MM.1S (cell line): ENCODE data around the gene AURKB.

Experiments
- DNase-seq: peaks from one replicate; pipeline ENCODE4 v3.0.0-alpha.2; 2015
- H2AFZ ChIP-seq: fragments of 300-600 bp; sonication (generic); 2 replicates; pipeline ENCODE4 v1.6.0; 2016; ENCODE audit warnings: antibody characterized with exemption, low read length
- H3F3A ChIP-seq: fragments of 300-600 bp; sonication (generic); 2 replicates; pipeline ENCODE4 v1.6.1; 2016; ENCODE audit warnings: mild to moderate bottlenecking, antibody characterized with exemption, low read length, moderate library complexity, mixed read lengths; ENCODE audit not compliant: insufficient read depth
- H3K27ac ChIP-seq: fragments of 300-600 bp; sonication (generic); 2 replicates; pipeline ENCODE4 v1.5.1; 2016; ENCODE audit warnings: mild to moderate bottlenecking, low read length
- H3K27me3 ChIP-seq: fragments of 300-600 bp; sonication (generic); replicated peaks from 2 replicates; pipeline ENCODE4 v1.6.0; 2016; ENCODE audit warnings: low read length; ENCODE audit not compliant: insufficient read depth
- H3K36me3 ChIP-seq: fragments of 300-600 bp; sonication (generic); replicated peaks from 2 replicates; pipeline ENCODE4 v1.6.1; 2016; ENCODE audit warnings: mild to moderate bottlenecking, low read length, mixed read lengths; ENCODE audit not compliant: insufficient read depth
- H3K4me1 ChIP-seq: fragments of 300-600 bp; sonication (generic); 2 replicates; pipeline ENCODE4 v1.6.1; 2016; ENCODE audit warnings: low read length, mixed read lengths
- H3K4me2 ChIP-seq: fragments of 300-600 bp; sonication (generic); 2 replicates; pipeline ENCODE4 v1.6.0; 2016; ENCODE audit warnings: low read depth, low read length
- H3K4me3 ChIP-seq: fragments of 300-600 bp; sonication (generic); 2 replicates; pipeline ENCODE4 v1.5.1; 2016; ENCODE audit warnings: low read length, mixed read lengths
- H3K79me2 ChIP-seq: fragments of 300-600 bp; sonication (generic); 2 replicates; pipeline ENCODE4 v1.6.1; 2016; ENCODE audit warnings: mixed run types, low read length, mixed read lengths
- H3K9ac ChIP-seq: fragments of 300-600 bp; sonication (generic); 2 replicates; pipeline ENCODE4 v1.6.1; 2016; ENCODE audit warnings: low read length, mixed read lengths
- H3K9me2 ChIP-seq: fragments of 300-600 bp; sonication (generic); replicated peaks from 2 replicates; pipeline ENCODE4 v1.6.1; 2016; ENCODE audit warnings: mild to moderate bottlenecking, low read length, mixed read lengths; ENCODE audit not compliant: insufficient read depth
- H3K9me3 ChIP-seq: fragments of 300-600 bp; sonication (generic); replicated peaks from 2 replicates; pipeline ENCODE4 v1.6.1; 2016; ENCODE audit warnings: mild to moderate bottlenecking, low read length, mixed read lengths; ENCODE audit not compliant: insufficient read depth
- H4K20me1 ChIP-seq: fragments of 300-600 bp; sonication (generic); 2 replicates; pipeline ENCODE4 v1.6.1; 2016; ENCODE audit warnings: mild to moderate bottlenecking, low read length, moderate library complexity, mixed read lengths; ENCODE audit not compliant: insufficient read depth
- CTCF ChIP-seq: fragments of 300-600 bp; sonication (generic); IDR thresholded peaks from 2 replicates; pipeline ENCODE4 v1.5.1; 2016; ENCODE audit warnings: antibody characterized with exemption, low read length, mixed read lengths
- EZH2 ChIP-seq: fragments of 300-600 bp; sonication (generic); optimal IDR thresholded peaks from 2 replicates; pipeline ENCODE3; 2017; ENCODE audit warnings: low read depth, mild to moderate bottlenecking, antibody characterized with exemption, low read length, mixed read lengths
- EZH2phosphoT487 ChIP-seq: fragments of 300-600 bp; sonication (generic); IDR thresholded peaks from 2 replicates; pipeline ENCODE4 v1.6.1; 2018; ENCODE audit warnings: antibody characterized with exemption, low read length

The AURKB gene

GRCh38 chr17:8237886-8238285, 27.5 kb upstream of the AURKB start:
- no peak for DNase-seq
- Histone ChIP-seq H3F3A (no peaks in the 10 kb centered on the region; the same call in 1 of the 2 replicates), H3K4me3 (no peak overlapping the region), H2AFZ (no peak overlapping the region), H3K4me2 (no peak overlapping the region), H3K4me1 (no peaks in the 10 kb centered on the region), H3K36me3 (peaks cover 19% of the 10 kb centered on the region), H4K20me1 (no peaks in the 10 kb centered on the region; the same call in 1 of the 2 replicates), H3K79me2 (peaks cover 57% of the 10 kb centered on the region), H3K9me3 (no peaks in the 10 kb centered on the region), H3K27ac (no peak overlapping the region), H3K9ac (no peak overlapping the region), H3K27me3 (no peaks in the 10 kb centered on the region), H3K9me2 (no peaks in the 10 kb centered on the region)
- TF ChIP-seq EZH2 (no peak), EZH2phosphoT487 (no peak), CTCF (no peak)

GRCh38 chr17:8237175-8237574, 26.8 kb upstream of the AURKB start:
- no peak overlapping the region for H3K4me2 ChIP-seq
- H3K27ac ChIP-seq = no peak overlapping the region
- no peaks in the 10 kb centered on the region; the same call in 1 of the 2 replicates for H3F3A ChIP-seq
- no peak overlapping the region for H3K9ac ChIP-seq
- DNase-seq = no peak
- no peak for TF ChIP-seq EZH2phosphoT487
- TF ChIP-seq CTCF = no peak
- no peak for TF ChIP-seq EZH2
- H4K20me1 ChIP-seq = no peaks in the 10 kb centered on the region; the same call in 1 of the 2 replicates
- no peak overlapping the region for H2AFZ ChIP-seq
- H3K79me2 ChIP-seq = peaks cover 51% of the 10 kb centered on the region
- peaks cover 15% of the 10 kb centered on the region for H3K36me3 ChIP-seq
- no peaks in the 10 kb centered on the region for H3K4me1 ChIP-seq
- H3K9me2 ChIP-seq = no peaks in the 10 kb centered on the region
- no peaks in the 10 kb centered on the region for H3K27me3 ChIP-seq
- no peaks in the 10 kb centered on the region for H3K9me3 ChIP-seq
- H3K4me3 ChIP-seq = no peak overlapping the region

GRCh38 chr17:8235676-8236075, 25.3 kb upstream of the AURKB start:
- no peaks in the 10 kb centered on the region for H3K9me2 ChIP-seq
- no peak overlapping the region for H3K4me3 ChIP-seq
- H3F3A ChIP-seq = no peaks in the 10 kb centered on the region; the same call in 1 of the 2 replicates
- no peaks in the 10 kb centered on the region for H3K4me1 ChIP-seq
- H3K36me3 ChIP-seq = peaks cover 21% of the 10 kb centered on the region
- H2AFZ ChIP-seq = no peak overlapping the region
- no peak for DNase-seq
- H3K9me3 ChIP-seq = no peaks in the 10 kb centered on the region
- no peaks in the 10 kb centered on the region for H3K27me3 ChIP-seq
- peaks cover 37% of the 10 kb centered on the region for H3K79me2 ChIP-seq
- H3K9ac ChIP-seq = no peak overlapping the region
- no peak overlapping the region for H3K4me2 ChIP-seq
- TF ChIP-seq EZH2 (no peak), CTCF (no peak), EZH2phosphoT487 (no peak)
- no peak overlapping the region for H3K27ac ChIP-seq
- H4K20me1 ChIP-seq = no peaks in the 10 kb centered on the region; the same call in 1 of the 2 replicates
